ENCODE data around the gene WDR81.

WDR81 gene

GRCh38 chr17:1755252-1755826 lies 30.8 kb downstream of the WDR81 start:
- POLR2A ChIA-PET = no interaction called here
- DNase-seq (ENCODE audit: low read depth, low spot score) = no peak
- CTCF ChIA-PET = interaction anchor here (1.1 to 1.8 kb wide), 2 partner anchors 10 to 34 kb away, joined by 4 read pairs; no protein-coding TSS in a partner anchor

DNA sequence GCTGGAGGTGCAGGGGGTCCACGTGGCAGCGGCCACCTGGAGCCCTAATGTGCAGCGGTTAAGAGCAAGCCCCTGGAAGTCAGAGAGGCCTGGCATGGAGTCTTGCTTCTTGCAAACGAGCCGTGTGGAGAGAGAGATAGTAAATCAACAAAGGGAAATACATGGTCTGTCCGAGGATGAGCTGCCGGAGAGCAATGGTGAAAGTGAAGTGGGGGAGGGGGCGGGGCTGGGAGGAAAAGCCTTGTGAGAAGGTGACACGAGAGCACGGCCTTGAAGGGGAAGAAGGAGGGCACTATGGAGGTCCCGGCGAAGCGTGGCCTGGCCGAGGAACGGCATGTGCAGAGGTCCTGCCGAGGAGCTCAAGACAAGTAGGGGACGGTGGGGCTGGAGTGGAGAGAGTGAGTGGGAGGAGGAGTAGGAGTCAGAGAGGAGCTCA lies 31.3 kb downstream of the WDR81 start:
- DNase-seq (ENCODE audit: low read depth, low spot score) = no peak
- ChIA-PET POLR2A (no interaction called here), CTCF (interaction anchor here (1.8 kb wide), 1 partner anchor 35 kb away, joined by 4 read pairs; no protein-coding TSS in a partner anchor)
- H3K4me3 ChIP-seq (ENCODE audit: low read depth, low read length) = no peak overlapping the region
- TF ChIP-seq CTCF (IDR thresholded peaks at IDR 0.05; ENCODE audit: insufficient read depth, low read length, missing control alignments) = no peak

More at GRCh38 chr17:1755252-1755826, 30.8 kb downstream of the WDR81 start:
- no peak overlapping the region for H3K4me3 ChIP-seq (ENCODE audit: low read depth, low read length)
- TF ChIP-seq CTCF (IDR thresholded peaks at IDR 0.05; ENCODE audit: insufficient read depth, low read length, missing control alignments) = no peak

DNA sequence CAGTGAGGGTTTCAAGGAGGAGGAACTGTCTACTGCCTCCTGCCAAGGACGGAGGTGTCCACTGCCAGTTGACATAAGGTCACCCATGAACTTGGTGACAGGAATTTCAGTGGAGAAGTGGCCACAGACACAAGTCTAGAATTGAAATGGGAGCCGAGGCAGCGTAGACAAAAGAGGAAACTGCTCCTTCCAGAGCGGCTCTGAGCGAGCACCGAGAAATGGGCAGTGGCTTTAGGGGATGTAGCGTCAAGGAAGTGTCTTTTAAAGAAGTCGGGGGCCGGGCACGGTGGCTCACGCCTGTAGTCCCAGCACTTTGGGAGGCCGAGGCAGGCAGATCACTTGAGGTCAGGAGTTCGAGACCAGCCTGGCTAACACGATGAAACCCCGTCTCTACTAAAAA lies 34.3 kb downstream of the WDR81 start:
- CTCF ChIA-PET = no interaction called here
- POLR2A ChIA-PET = no interaction called here
- no peak overlapping the region for H3K4me3 ChIP-seq (ENCODE audit: low read depth, low read length)
- DNase-seq (ENCODE audit: low read depth, low spot score) = no peak
- no peak for TF ChIP-seq CTCF (IDR thresholded peaks at IDR 0.05; ENCODE audit: insufficient read depth, low read length, missing control alignments)

DNA sequence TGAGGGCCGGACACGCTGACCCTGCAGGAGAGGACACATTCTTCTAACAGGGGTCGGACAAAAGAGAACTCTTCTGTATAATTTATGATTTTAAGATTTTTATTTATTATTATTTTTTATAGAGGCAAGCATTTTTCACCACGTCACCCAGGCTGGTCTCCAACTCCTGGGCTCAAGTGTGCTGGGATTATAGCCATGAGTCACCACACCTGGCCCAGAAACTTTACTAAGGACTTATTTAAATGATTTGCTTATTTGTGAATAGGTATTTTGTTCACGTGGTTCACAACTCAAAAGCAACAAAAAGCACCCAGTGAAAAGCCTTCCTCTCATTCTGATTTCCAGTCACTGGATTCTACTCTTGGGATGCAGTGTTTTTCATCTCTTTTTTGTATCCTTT lies 35.0 kb downstream of the WDR81 start:
- ChIA-PET CTCF (no interaction called here), POLR2A (no interaction called here)
- no peak for TF ChIP-seq CTCF (IDR thresholded peaks at IDR 0.05; ENCODE audit: insufficient read depth, low read length, missing control alignments)

GRCh38 chr17:1762233-1762900 lies 37.9 kb downstream of the WDR81 start:
- TF ChIP-seq CTCF (IDR thresholded peaks at IDR 0.05; ENCODE audit: insufficient read depth, low read length, missing control alignments) = no peak
- CTCF ChIA-PET = interaction anchor here (1.1 to 2.4 kb wide), 6 partner anchors 10 to 47 kb away, joined by 3 to 12 read pairs (median 6); no protein-coding TSS in a partner anchor
- H3K4me3 ChIP-seq (ENCODE audit: low read depth, low read length) = peak overlapping the region; percentile 67
- no peak for DNase-seq (ENCODE audit: low read depth, low spot score)
- POLR2A ChIA-PET = interaction anchor here (0.6 to 2.4 kb wide), 4 partner anchors 10 to 479 kb away, joined by 3 to 10 read pairs (median 4); no protein-coding TSS in a partner anchor

More for the DNA sequence above, 35.0 kb downstream of the WDR81 start:
- no peak overlapping the region for H3K4me3 ChIP-seq (ENCODE audit: low read depth, low read length)
- DNase-seq (ENCODE audit: low read depth, low spot score) = no peak
